CD4-positive, alpha-beta T cell treated with Interleukin-15 for 1 hour (primary cell): Measurements from ENCODE around the gene SMYD1.
A peak's percentile ranks its signal among the peaks of the same experiment; 100 is the strongest.

Experiments used
- DNase-seq: peaks from one replicate; pipeline ENCODE4 v3.0.0-alpha.2; 2020

The SMYD1 gene

DNA sequence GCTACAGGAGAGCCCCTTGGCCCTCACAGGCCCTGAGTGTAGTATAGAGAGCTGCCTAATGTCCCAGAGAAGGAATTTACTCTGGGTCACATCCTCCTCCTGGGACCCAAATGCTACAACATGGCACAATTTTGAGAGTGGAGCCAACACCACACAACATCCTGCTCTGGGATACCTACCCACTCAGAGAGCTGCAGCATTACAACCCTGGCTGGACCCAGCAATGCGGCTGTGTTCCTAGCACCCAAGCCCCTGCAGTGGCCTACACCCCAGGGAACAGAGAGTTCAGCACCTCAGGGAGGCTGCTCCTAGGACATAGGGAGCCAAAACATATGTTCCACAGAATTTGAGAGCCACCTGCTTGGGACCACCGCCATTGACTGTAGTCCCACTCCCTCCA lies 79.5 kb downstream of the SMYD1 start:
- no peak for DNase-seq

DNA sequence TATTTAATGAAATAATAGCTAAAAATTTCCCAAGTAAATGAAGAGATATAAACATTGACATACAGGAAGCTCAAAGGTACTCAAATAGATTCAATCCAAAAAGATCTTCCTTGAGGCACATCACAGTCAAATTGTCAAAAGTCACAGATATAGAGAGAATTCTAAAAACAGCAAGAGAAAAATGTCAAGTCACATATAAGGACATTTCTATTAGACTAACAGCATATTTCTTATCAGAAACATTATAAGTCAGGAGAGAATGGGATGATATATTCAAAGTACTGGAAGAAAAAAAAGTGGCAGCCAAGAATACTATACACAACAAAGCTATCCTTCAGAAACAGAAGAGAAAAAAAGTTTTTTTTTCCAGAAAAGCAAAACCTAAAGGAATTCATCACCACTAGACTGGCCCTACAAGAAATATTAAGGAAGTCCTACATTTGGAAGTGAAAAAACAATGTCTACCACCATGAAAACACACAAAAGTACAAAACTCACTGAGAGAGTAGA lies 81.4 kb downstream of the SMYD1 start:
- no peak for DNase-seq

DNA sequence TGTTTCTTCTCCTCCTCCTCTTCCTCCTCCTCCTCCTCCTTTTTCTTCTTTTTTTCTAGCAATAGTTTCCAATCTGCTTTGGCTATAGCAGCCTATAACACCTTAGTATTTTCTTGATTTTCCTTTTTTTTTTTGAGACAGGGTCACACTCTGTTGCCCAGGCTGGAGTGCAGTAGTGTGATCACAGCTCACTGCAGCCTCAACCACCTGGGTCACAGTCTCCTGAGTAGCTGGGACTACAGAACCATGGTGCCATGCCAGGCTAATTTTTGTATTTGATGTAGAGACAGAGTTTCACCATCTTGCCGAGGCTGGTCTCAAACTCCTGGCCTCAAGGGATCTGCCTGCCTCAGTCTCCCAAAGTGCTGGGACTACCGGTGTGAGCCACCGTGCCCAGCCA lies 91.9 kb downstream of the SMYD1 start:
- DNase-seq: no peak

DNA sequence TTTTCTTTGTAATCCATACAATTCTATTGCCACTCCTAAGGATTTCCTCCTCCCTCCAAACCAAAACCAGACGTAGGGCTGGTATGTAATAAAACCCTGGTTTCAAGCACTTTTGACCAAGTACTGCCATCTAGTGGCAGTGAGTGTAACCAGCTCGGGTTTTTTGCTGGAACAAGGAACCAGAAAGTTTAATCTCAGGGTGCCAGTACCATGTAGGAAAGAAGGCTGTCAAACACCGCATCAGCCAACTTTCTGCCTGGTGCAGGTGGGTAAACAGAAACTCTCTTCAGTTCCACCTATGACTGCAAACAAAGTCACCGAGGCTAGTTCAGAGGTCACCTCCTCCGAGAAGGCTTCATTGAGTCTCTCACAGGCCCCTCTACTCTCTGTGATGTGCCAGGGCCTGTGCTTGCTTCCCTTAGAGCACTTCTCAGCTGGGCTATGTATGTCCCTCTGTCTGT lies 92.4 kb downstream of the SMYD1 start:
- peak; percentile 40 for DNase-seq

DNA sequence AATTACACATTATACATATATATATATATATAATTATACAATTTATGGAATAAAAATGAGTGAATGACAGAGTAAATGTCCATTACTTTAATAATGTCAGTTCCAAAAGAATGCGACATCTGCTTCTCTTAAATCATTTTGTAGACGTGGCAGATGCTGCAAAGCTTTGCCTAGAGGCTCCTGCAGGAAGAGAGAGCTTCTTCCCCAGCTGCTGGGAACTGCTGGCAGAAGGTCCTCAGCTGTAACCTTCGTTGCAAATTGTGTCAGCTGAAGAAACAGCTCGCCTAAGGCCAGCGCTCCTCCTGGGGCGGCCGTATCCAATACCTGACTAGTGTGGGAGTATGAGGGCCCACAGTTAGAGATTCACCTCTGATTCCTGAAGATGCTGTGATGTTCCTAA lies 92.9 kb downstream of the SMYD1 start:
- no peak for DNase-seq

DNA sequence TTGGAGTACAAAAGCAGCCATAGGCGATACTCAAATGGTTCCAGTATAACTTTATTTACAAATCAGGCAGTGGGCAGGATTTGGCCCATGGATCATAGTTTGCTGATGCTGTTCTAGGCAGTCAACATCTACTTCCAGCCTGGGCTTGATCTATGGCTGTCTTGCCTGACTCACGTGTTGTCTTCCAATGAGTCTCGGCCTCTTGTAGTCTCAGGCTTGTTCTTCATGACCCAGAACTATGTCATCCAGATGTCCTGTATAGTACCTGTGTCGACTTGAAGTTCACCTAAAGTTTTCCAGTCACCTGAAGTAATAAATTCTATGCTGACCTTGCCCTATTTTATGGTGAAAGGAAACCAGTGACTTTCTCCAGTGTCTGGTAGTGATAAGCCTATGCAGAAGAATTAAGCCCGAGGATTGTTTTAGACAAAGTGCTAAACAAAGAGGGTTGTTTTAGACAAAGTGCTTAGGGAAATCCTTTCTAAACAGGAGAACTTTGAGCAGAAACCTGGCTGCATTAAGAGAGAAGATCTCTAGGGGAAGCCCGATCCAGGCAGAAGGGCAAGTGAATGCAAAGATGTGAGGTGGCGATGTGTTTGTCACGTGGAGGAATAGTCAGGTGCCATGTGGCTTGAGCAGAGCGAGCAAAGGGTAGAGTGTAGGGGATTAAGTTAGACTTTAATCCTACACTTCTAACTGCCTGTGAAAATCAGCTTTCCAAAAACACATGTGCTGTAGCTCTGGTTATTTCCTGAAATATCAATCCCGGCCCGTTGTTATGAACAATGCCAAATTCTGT lies 94.0 kb downstream of the SMYD1 start:
- no peak for DNase-seq
